ENCODE results near the gene LRRN3.

- no peak for TF ChIP-seq POLR2A (IDR thresholded peaks at IDR 0.05)
- TF ChIP-seq CTCF (IDR thresholded peaks at IDR 0.05), result no peak
Observed at GRCh38 chr7:111088328-111088727, 2.6 kb upstream of the LRRN3 start.
